KMS-11 (cell line): ENCODE results near the gene LTB4R.
A peak's percentile ranks its signal among the peaks of the same experiment; 100 is the strongest.

Experiments
- H2AFZ ChIP-seq: fragments of 200-600 bp; sonication (generic); 2 replicates; pipeline ENCODE4 v1.6.1; 2016; ENCODE audit warnings: antibody characterized with exemption, mixed run types, low read depth
- H3K27ac ChIP-seq: fragments of 200-600 bp; sonication (generic); 2 replicates; pipeline ENCODE4 v1.6.1; 2016; ENCODE audit warnings: mild to moderate bottlenecking, mixed run types
- H3K27me3 ChIP-seq: fragments of 200-600 bp; sonication (generic); 2 replicates; pipeline ENCODE4 v1.6.1; 2017; ENCODE audit warnings: mild to moderate bottlenecking, low read depth, mixed run types, moderate library complexity; ENCODE audit not compliant: insufficient read depth
- H3K36me3 ChIP-seq: fragments of 200-600 bp; sonication (generic); 2 replicates; pipeline ENCODE4 v1.6.1; 2017; ENCODE audit warnings: mild to moderate bottlenecking, mixed run types; ENCODE audit not compliant: insufficient read depth
- H3K4me1 ChIP-seq: fragments of 200-600 bp; sonication (generic); 2 replicates; pipeline ENCODE4 v1.6.1; 2016; ENCODE audit warnings: mild to moderate bottlenecking, low read depth, mixed run types; ENCODE audit not compliant: poor library complexity, severe bottlenecking
- H3K4me2 ChIP-seq: fragments of 200-600 bp; sonication (generic); 2 replicates; pipeline ENCODE4 v1.7.0; 2016; ENCODE audit warnings: mild to moderate bottlenecking, mixed run types
- H3K4me3 ChIP-seq: fragments of 200-600 bp; sonication (generic); IDR thresholded peaks from 2 replicates; pipeline ENCODE4 v1.6.1; 2017; ENCODE audit warnings: low read depth, low read length, mixed read lengths; ENCODE audit not compliant: insufficient read depth
- H3K79me2 ChIP-seq: fragments of 200-600 bp; sonication (generic); 2 replicates; pipeline ENCODE4 v1.6.1; 2016; ENCODE audit warnings: low read depth, mixed run types; ENCODE audit not compliant: insufficient read depth
- H3K9ac ChIP-seq: fragments of 200-600 bp; sonication (generic); 2 replicates; pipeline ENCODE4 v1.6.1; 2016; ENCODE audit warnings: mild to moderate bottlenecking, mixed run types
- H4K20me1 ChIP-seq: fragments of 200-600 bp; sonication (generic); 2 replicates; pipeline ENCODE4 v1.6.1; 2016; ENCODE audit warnings: mild to moderate bottlenecking, mixed run types; ENCODE audit not compliant: insufficient read depth
- TF ChIP-seq, protein P1 (sequence below): fragments of 200-600 bp; sonication (generic); conservative IDR thresholded peaks from 2 replicates; pipeline ENCODE4 v1.6.1; 2017; ENCODE audit warnings: low read depth, mild to moderate bottlenecking, antibody characterized with exemption, low read length, moderate library complexity, mixed read lengths

LTB4R gene

DNA sequence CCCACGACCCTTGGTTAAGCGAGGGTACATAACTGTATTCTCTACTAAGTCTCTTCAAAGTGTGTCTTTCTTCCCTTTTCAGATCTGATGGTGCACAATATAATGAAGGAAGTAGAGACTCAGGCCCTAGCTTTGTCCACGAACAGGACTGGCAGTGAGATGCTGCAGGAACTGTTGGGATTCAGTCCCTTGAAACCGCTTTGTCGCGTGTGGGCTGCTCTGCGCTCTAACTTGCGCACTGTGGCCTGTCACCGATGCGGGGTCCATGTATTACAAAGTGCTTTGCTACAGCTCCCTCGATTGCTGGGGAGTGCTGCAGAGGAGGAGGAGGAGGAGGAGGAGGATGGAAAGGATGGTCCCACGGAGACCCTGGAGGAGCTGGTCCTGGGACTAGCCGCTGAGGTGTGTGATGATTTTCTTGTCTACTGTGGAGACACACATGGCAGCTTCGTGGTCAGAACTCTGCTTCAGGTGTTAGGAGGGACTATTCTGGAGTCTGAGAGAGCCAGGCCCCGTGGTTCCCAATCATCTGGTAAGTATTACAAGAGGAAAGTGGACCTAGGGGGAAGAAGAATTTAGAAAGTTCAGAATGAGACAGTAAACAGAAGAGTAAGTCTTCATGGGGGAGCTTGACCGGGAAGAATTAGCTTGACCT lies 10.8 kb upstream of the LTB4R start:
- Histone ChIP-seq H2AFZ (peak overlapping the region; percentile 66; the same call in 1 of the 2 replicates), H3K4me2 (peak overlapping the region; percentile 66), H3K36me3 (no peaks in the 10 kb centered on the region), H3K79me2 (peaks cover 12% of the 10 kb centered on the region; the same call in 1 of the 2 replicates), H3K27me3 (no peaks in the 10 kb centered on the region), H3K27ac (peak overlapping the region; percentile 45; the same call in 1 of the 2 replicates), H3K9ac (peak overlapping the region; percentile 55; the same call in 1 of the 2 replicates), H3K4me3 (no peak overlapping the region), H3K4me1 (peaks cover 14% of the 10 kb centered on the region), H4K20me1 (no peaks in the 10 kb centered on the region)
- TF ChIP-seq, protein P1, sequence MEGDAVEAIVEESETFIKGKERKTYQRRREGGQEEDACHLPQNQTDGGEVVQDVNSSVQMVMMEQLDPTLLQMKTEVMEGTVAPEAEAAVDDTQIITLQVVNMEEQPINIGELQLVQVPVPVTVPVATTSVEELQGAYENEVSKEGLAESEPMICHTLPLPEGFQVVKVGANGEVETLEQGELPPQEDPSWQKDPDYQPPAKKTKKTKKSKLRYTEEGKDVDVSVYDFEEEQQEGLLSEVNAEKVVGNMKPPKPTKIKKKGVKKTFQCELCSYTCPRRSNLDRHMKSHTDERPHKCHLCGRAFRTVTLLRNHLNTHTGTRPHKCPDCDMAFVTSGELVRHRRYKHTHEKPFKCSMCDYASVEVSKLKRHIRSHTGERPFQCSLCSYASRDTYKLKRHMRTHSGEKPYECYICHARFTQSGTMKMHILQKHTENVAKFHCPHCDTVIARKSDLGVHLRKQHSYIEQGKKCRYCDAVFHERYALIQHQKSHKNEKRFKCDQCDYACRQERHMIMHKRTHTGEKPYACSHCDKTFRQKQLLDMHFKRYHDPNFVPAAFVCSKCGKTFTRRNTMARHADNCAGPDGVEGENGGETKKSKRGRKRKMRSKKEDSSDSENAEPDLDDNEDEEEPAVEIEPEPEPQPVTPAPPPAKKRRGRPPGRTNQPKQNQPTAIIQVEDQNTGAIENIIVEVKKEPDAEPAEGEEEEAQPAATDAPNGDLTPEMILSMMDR: no peak

DNA sequence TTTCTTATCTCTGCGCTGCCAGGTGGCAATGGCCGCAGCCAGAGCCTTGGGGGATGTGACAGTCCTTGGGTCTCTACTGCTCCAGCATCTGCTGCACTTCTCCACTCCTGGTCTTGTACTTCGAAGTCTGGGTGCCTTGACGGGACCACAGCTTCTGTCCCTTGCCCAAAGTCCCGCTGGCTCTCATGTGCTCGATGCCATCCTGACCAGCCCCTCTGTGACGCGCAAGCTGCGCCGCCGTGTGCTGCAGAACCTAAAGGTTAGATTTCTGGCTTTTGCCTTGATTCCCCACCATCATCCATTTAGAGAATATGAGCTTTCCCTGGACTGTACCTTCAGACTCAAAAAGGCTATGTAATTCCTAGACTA lies 7.3 kb upstream of the LTB4R start:
- Histone ChIP-seq H4K20me1 (no peaks in the 10 kb centered on the region), H3K79me2 (peaks cover 12% of the 10 kb centered on the region; the same call in 1 of the 2 replicates), H3K27me3 (no peaks in the 10 kb centered on the region), H3K27ac (no peak overlapping the region), H3K4me1 (peaks cover 13% of the 10 kb centered on the region), H2AFZ (no peak overlapping the region), H3K4me3 (no peak overlapping the region), H3K9ac (no peak overlapping the region), H3K4me2 (no peak overlapping the region), H3K36me3 (no peaks in the 10 kb centered on the region)
- TF ChIP-seq, protein P1: no peak

DNA sequence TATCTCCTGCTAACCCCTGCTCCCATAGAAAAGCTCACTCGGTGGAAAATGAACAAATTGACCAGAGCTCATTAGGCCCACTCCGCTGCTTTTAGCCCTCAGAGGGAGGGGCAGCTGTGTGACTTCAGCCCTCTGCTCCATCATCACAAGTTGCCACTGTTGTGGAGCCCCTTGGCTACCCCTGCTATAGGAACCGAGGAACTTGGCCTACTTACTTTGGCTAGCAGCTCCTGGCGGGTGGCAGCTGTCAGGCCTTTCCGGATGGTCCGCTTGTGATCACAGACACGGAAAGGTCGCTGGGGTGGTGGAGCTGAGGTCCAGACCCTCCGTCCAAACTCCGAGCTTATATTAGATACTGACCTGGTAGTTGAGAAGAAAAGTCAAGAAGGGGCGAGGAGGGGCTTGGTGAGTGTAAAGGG lies 4.1 kb upstream of the LTB4R start:
- Histone ChIP-seq H3K4me2 (no peak overlapping the region), H3K79me2 (peaks cover 5% of the 10 kb centered on the region; the same call in 1 of the 2 replicates), H3K4me3 (no peak overlapping the region), H3K27me3 (no peaks in the 10 kb centered on the region), H3K4me1 (peaks cover 26% of the 10 kb centered on the region), H3K36me3 (no peaks in the 10 kb centered on the region), H3K27ac (no peak overlapping the region; the same call in 1 of the 2 replicates), H2AFZ (no peak overlapping the region), H3K9ac (no peak overlapping the region), H4K20me1 (no peaks in the 10 kb centered on the region)
- TF ChIP-seq, protein P1: no peak

DNA sequence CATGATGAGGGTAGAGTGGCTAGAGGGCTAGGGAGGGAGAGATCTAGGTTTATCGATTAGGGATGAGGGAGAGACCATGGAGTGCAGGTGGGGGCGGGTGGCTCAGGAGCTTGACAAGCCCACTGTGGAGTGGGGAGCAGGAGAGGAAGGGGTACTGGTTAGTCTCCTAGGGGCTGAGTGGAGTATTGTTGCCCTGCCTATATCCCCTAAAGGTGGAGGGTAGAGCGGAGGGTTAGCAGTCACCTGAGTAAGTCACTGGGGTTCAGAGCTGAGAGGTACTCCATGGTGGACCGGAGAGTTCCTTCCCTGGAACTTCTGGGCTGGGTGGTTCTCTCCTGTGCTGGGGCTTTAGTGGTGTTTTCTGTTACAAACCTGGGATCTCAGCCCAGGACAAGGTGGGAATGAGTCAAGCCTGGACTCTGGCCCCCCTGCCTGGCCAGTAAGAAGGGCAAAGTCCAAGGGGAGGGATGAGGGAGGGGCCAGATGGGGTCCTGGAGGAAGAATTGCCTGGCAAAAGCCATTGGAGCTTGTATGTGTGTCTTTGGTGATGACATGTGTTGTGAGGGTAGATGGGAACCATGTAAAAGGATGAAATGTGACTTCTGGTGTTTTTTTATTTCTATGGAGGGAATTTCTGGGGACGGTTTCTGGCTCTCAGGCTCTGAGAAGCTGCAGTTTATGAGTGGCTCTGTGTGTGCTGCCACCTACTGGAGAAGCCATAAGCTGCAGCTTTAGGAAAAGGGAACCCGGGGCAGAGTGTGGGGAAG lies 3.5 kb upstream of the LTB4R start, which contains the start of gene CIDEB:
TSS of gene CIDEB (minus strand) at position 403 of the 767 bp plus-strand sequence. CDS start at position 284, 119 bp downstream.
- TF ChIP-seq, protein P1: peak; percentile 84
- Histone ChIP-seq H3K9ac (no peak within 1 kb of the TSS), H3K4me2 (peak within 1 kb of the TSS; percentile 3; the same call in 1 of the 2 replicates)

More for the DNA sequence above, 3.5 kb upstream of the LTB4R start, which contains the start of gene CIDEB:
- no peak within 1 kb of the TSS; the same call in 1 of the 2 replicates for H3K27ac ChIP-seq
- H3K27me3 ChIP-seq: no peaks in the 10 kb centered on the region
- H3K4me1 ChIP-seq: peaks cover 32% of the 10 kb centered on the region
- H3K4me3 ChIP-seq: no peak within 1 kb of the TSS
- H3K79me2 ChIP-seq: peaks cover 9% of the 10 kb centered on the region; the same call in 1 of the 2 replicates
- H3K36me3 ChIP-seq: no peaks in the 10 kb centered on the region
- H2AFZ ChIP-seq: no peak within 1 kb of the TSS
- H4K20me1 ChIP-seq: no peaks in the 10 kb centered on the region
